ENCODE measurements around the gene SLC39A13. TPM values are rescaled to one million over a fixed set of nuclear protein-coding genes. Genes with fewer than 3 reads are reported as not detected.

The SLC39A13 gene
- total RNA-seq, 1 donor from 2014 or later: 60.0 TPM

GRCh38 chr11:47395223-47396048 is 13.0 kb upstream of the SLC39A13 start:
- peaks cover 2% of the 10 kb centered on the region for H3K9me3 Mint-ChIP-seq (ENCODE audit: unreplicated experiment)
- H3K4me3 Mint-ChIP-seq (ENCODE audit: unreplicated experiment): no peak overlapping the region
- TF ChIP-seq CTCF (IDR thresholded peaks at IDR 0.05; ENCODE audit: partially characterized antibody, unreplicated experiment): no peak

DNA sequence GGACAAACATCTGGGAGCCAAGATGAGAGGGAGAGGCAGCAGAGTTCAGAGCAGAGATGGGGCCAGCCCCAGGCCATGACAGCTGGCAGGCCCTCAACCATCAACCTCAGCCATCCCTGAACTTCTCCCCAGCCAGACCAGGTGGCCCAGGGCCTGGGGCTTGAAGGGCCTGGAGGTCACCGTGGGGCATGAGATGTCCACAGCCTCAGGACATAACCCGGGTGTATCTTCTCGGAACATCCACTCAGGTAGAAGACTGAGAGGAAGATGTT is 12.4 kb upstream of the SLC39A13 start:
- H3K27ac Mint-ChIP-seq (ENCODE audit: unreplicated experiment): no peak overlapping the region
- no peak overlapping the region for H3K4me3 Mint-ChIP-seq (ENCODE audit: unreplicated experiment)
- peaks cover 13% of the 10 kb centered on the region for H3K4me1 Mint-ChIP-seq (ENCODE audit: low read depth, unreplicated experiment)
- peaks cover 2% of the 10 kb centered on the region for H3K27me3 Mint-ChIP-seq (ENCODE audit: unreplicated experiment)
- no peak for TF ChIP-seq CTCF (IDR thresholded peaks at IDR 0.05; ENCODE audit: partially characterized antibody, unreplicated experiment)
- no peaks in the 10 kb centered on the region for H3K36me3 Mint-ChIP-seq (ENCODE audit: unreplicated experiment)
- DNase-seq: no peak
- H3K9me3 Mint-ChIP-seq (ENCODE audit: unreplicated experiment): peaks cover 2% of the 10 kb centered on the region

More at GRCh38 chr11:47395223-47396048, 13.0 kb upstream of the SLC39A13 start:
- peaks cover 9% of the 10 kb centered on the region for H3K4me1 Mint-ChIP-seq (ENCODE audit: low read depth, unreplicated experiment)
- no peaks in the 10 kb centered on the region for H3K36me3 Mint-ChIP-seq (ENCODE audit: unreplicated experiment)
- H3K27me3 Mint-ChIP-seq (ENCODE audit: unreplicated experiment): peaks cover 2% of the 10 kb centered on the region
- no peak overlapping the region for H3K27ac Mint-ChIP-seq (ENCODE audit: unreplicated experiment)
- DNase-seq: no peak

DNA sequence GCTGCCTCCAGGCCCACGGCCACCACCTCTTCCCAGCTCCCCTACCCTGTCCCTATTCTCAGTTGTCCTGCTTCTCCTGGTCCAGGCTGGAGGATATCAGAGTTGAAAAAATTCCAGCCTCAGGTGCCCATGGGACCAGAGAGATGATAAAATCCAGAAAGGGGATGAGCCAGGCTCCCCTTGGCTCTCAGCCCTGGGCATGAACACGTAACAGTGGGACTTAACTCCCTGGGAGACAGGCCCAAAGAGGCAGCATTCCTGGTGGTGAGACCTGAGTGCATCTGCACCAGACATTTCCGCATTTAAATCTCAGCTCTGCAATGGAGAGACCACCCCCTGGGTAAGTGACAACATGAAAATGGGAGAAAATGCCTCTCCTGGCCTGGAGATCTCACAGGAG is 10.4 kb upstream of the SLC39A13 start:
- DNase-seq: no peak
- peaks cover 2% of the 10 kb centered on the region for H3K27me3 Mint-ChIP-seq (ENCODE audit: unreplicated experiment)
- H3K27ac Mint-ChIP-seq (ENCODE audit: unreplicated experiment): no peak overlapping the region
- H3K9me3 Mint-ChIP-seq (ENCODE audit: unreplicated experiment): peaks cover 3% of the 10 kb centered on the region
- H3K4me3 Mint-ChIP-seq (ENCODE audit: unreplicated experiment): no peak overlapping the region
- H3K4me1 Mint-ChIP-seq (ENCODE audit: low read depth, unreplicated experiment): peaks cover 16% of the 10 kb centered on the region
- TF ChIP-seq CTCF (IDR thresholded peaks at IDR 0.05; ENCODE audit: partially characterized antibody, unreplicated experiment): no peak
- H3K36me3 Mint-ChIP-seq (ENCODE audit: unreplicated experiment): no peaks in the 10 kb centered on the region

GRCh38 chr11:47398551-47398950 is 9.8 kb upstream of the SLC39A13 start:
- no peaks in the 10 kb centered on the region for H3K36me3 Mint-ChIP-seq (ENCODE audit: unreplicated experiment)
- peaks cover 2% of the 10 kb centered on the region for H3K27me3 Mint-ChIP-seq (ENCODE audit: unreplicated experiment)
- DNase-seq: no peak
- no peak overlapping the region for H3K4me3 Mint-ChIP-seq (ENCODE audit: unreplicated experiment)
- TF ChIP-seq CTCF (IDR thresholded peaks at IDR 0.05; ENCODE audit: partially characterized antibody, unreplicated experiment): no peak
- H3K9me3 Mint-ChIP-seq (ENCODE audit: unreplicated experiment): peaks cover 3% of the 10 kb centered on the region
- peaks cover 20% of the 10 kb centered on the region for H3K4me1 Mint-ChIP-seq (ENCODE audit: low read depth, unreplicated experiment)
- no peak overlapping the region for H3K27ac Mint-ChIP-seq (ENCODE audit: unreplicated experiment)

All from glutamatergic neuron (in vitro differentiated cells).